GM23248 (cell line): Measurements from ENCODE around the gene ATP5ME. TPM values are rescaled to one million over a fixed set of nuclear protein-coding genes. Genes with fewer than 3 reads are reported as not detected.

ENCODE experiments used
- DNase-seq: peaks from one replicate; pipeline ENCODE4 v3.0.0-alpha.2; 2015
- H2AFZ ChIP-seq: fragments of 200-600 bp; sonication (generic); 2 replicates; pipeline ENCODE4 v1.6.1; 2016; ENCODE audit warnings: antibody characterized with exemption
- H3F3A ChIP-seq: fragments of 200-600 bp; sonication (generic); 2 replicates; pipeline ENCODE4 v1.6.1; 2016; ENCODE audit warnings: mild to moderate bottlenecking, antibody characterized with exemption, mixed run types; ENCODE audit not compliant: insufficient read depth
- H3K27ac ChIP-seq: fragments of 200-600 bp; sonication (generic); 2 replicates; pipeline ENCODE4 v1.5.1; 2016; ENCODE audit warnings: mild to moderate bottlenecking
- H3K27me3 ChIP-seq: fragments of 200-600 bp; sonication (generic); replicated peaks from 2 replicates; pipeline ENCODE4 v1.6.1; 2016; ENCODE audit warnings: mild to moderate bottlenecking; ENCODE audit not compliant: insufficient read depth
- H3K36me3 ChIP-seq: fragments of 200-600 bp; sonication (generic); 2 replicates; pipeline ENCODE4 v1.6.1; 2016; ENCODE audit warnings: low read depth, mild to moderate bottlenecking
- H3K4me1 ChIP-seq: fragments of 200-600 bp; sonication (generic); 2 replicates; pipeline ENCODE4 v1.6.1; 2016; ENCODE audit warnings: mild to moderate bottlenecking; ENCODE audit not compliant: insufficient read depth
- H3K4me2 ChIP-seq: fragments of 200-600 bp; sonication (generic); one replicate; pipeline ENCODE4 v1.6.1; 2016; ENCODE audit warnings: mild to moderate bottlenecking; ENCODE audit not compliant: unreplicated experiment
- H3K4me3 ChIP-seq: fragments of 200-600 bp; sonication (generic); 2 replicates; pipeline ENCODE4 v1.5.1; 2016; ENCODE audit warnings: mild to moderate bottlenecking
- H3K79me2 ChIP-seq: fragments of 200-600 bp; sonication (generic); 2 replicates; pipeline ENCODE4 v1.6.1; 2016; ENCODE audit warnings: mild to moderate bottlenecking; ENCODE audit not compliant: insufficient read depth
- H3K9ac ChIP-seq: fragments of 200-600 bp; sonication (generic); 2 replicates; pipeline ENCODE4 v1.6.1; 2016; ENCODE audit warnings: mild to moderate bottlenecking
- H3K9me2 ChIP-seq: fragments of 200-600 bp; sonication (generic); 2 replicates; pipeline ENCODE4 v1.6.1; 2016; ENCODE audit warnings: mixed run types, mild to moderate bottlenecking, moderate library complexity; ENCODE audit not compliant: insufficient read depth
- H3K9me3 ChIP-seq: fragments of 200-600 bp; sonication (generic); one replicate; pipeline ENCODE4 v1.6.1; 2017; ENCODE audit warnings: low read depth
- H4K20me1 ChIP-seq: fragments of 200-600 bp; sonication (generic); 2 replicates; pipeline ENCODE4 v1.6.0; 2016; ENCODE audit not compliant: insufficient read depth
- EZH2 ChIP-seq: fragments of 200-600 bp; sonication (generic); IDR thresholded peaks from 2 replicates; pipeline ENCODE4 v1.6.1; 2018; ENCODE audit warnings: antibody characterized with exemption, mild to moderate bottlenecking; ENCODE audit not compliant: insufficient read depth, poor library complexity, severe bottlenecking
- EZH2phosphoT487 ChIP-seq: fragments of 200-600 bp; sonication (generic); IDR thresholded peaks from 2 replicates; pipeline ENCODE4 v1.6.1; 2018; ENCODE audit warnings: antibody characterized with exemption, moderate library complexity, mild to moderate bottlenecking, low read depth; ENCODE audit not compliant: insufficient read depth
- WGBS, 2 experiments: methylation state at CpG; one replicate each; pipeline ENCODE4 v1.1.6; 2015 to 2017; ENCODE audit warnings: low lambda C conversion rate in 2 of 2, low coverage in 1 of 2; ENCODE audit errors: missing lambda C conversion rate in 2 of 2; 5-methylcytosine and 5-hydroxymethylcytosine counted together
- in situ Hi-C: fragments of 300-500 bp; cut with MboI; formaldehyde crosslinking; loops from 2 replicates; pipeline ENCODE4 v1.15.0; 2020
- polyA plus RNA-seq: library from polyadenylated mRNA; unstranded; fragments of >200 nt; fragmentation: Nextera tagmentation; extraction: Ambion mirVana; gene quantifications from 2 replicates; pipeline ENCODE4 v1.2.1, GENCODE V29; 2016
- total RNA-seq: library from RNA; depleted of rRNA; stranded (reverse); fragments of >200 nt; shearing (Covaris generic); gene quantifications from 2 replicates; pipeline ENCODE4 v1.2.3, GENCODE V29; 2014

Gene ATP5ME
- total and polyA plus RNA-seq, 2 experiments from 2014 or later: 26.3 to 478 TPM

- H3K9me2 ChIP-seq: no peaks in the 10 kb centered on the region
- WGBS, 2 experiments: 63 to 68% methylated on average over 26 to 29 of the region's 29 CpGs
- H2AFZ ChIP-seq: no peak overlapping the region
- no peaks in the 10 kb centered on the region for H3K4me1 ChIP-seq
- no peaks in the 10 kb centered on the region for H3K36me3 ChIP-seq
- H3K4me2 ChIP-seq: no peak overlapping the region
- H3K79me2 ChIP-seq: no peaks in the 10 kb centered on the region
- no peak overlapping the region for H3K9ac ChIP-seq
- in situ Hi-C loops: no loop called here
- no peak for TF ChIP-seq EZH2
- TF ChIP-seq EZH2phosphoT487: no peak
- H3F3A ChIP-seq: no peaks in the 10 kb centered on the region
- H3K4me3 ChIP-seq: no peak overlapping the region
- DNase-seq: no peak
- H3K9me3 ChIP-seq: no peaks in the 10 kb centered on the region
- no peaks in the 10 kb centered on the region for H3K27me3 ChIP-seq
- H4K20me1 ChIP-seq: no peaks in the 10 kb centered on the region
- no peak overlapping the region for H3K27ac ChIP-seq
Observed at GRCh38 chr4:653831-654502, 20.1 kb downstream of the ATP5ME start.

GRCh38 chr4:653080-653821, 20.8 kb downstream of the ATP5ME start:
- no peak overlapping the region for H3K4me2 ChIP-seq
- 63 to 68% methylated on average over 25 to 34 of the region's 35 CpGs for WGBS, 2 experiments
- H3K79me2 ChIP-seq: no peaks in the 10 kb centered on the region
- no peaks in the 10 kb centered on the region for H3K9me2 ChIP-seq
- no peaks in the 10 kb centered on the region for H3K9me3 ChIP-seq
- H3K27me3 ChIP-seq: no peaks in the 10 kb centered on the region
- H3K4me1 ChIP-seq: no peaks in the 10 kb centered on the region
- no peaks in the 10 kb centered on the region for H3K36me3 ChIP-seq
- no peak overlapping the region for H3K9ac ChIP-seq
- no peak for DNase-seq
- no peak overlapping the region for H2AFZ ChIP-seq
- in situ Hi-C loops: no loop called here
- no peak for TF ChIP-seq EZH2
- TF ChIP-seq EZH2phosphoT487: no peak
- H3K4me3 ChIP-seq: no peak overlapping the region
- H3K27ac ChIP-seq: no peak overlapping the region
- no peaks in the 10 kb centered on the region for H3F3A ChIP-seq
- H4K20me1 ChIP-seq: no peaks in the 10 kb centered on the region

DNA sequence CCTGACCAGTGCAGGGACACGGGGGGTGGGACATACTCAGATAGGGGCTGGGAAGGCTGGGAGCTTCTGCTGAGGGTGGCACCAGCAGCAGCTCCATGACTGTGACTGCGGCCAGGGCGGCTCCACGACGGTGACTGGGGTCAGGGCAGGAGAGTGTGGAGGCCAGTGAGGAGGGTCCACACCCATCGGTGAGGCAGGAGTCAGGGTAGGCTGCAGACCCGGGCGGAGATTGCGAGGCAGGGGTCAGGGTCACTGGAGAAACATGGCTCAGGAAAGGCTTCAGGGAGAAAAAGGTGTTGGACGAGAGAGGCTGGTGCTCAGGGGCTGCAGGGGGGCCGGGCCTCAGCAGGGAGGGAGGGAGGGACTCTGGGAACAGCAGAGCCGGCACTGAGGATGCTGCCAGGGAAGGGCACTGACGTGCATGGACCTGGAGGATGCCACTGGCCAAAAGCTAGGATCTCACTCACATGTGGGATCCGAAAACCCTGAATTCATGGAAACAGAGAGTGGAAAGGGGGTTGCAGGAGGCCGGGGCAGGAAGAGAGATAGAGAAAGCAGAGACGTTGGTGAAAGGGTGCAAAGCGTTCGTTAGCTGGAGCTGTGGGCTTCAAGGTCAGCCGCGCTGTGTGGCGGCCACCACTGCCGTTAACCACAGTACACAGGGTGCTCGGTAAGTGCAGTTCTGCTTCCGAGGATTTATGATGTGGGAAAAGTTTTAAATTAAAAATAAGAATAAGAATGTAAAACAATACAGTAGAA, 22.0 kb downstream of the ATP5ME start:
- no peaks in the 10 kb centered on the region for H3K36me3 ChIP-seq

DNA sequence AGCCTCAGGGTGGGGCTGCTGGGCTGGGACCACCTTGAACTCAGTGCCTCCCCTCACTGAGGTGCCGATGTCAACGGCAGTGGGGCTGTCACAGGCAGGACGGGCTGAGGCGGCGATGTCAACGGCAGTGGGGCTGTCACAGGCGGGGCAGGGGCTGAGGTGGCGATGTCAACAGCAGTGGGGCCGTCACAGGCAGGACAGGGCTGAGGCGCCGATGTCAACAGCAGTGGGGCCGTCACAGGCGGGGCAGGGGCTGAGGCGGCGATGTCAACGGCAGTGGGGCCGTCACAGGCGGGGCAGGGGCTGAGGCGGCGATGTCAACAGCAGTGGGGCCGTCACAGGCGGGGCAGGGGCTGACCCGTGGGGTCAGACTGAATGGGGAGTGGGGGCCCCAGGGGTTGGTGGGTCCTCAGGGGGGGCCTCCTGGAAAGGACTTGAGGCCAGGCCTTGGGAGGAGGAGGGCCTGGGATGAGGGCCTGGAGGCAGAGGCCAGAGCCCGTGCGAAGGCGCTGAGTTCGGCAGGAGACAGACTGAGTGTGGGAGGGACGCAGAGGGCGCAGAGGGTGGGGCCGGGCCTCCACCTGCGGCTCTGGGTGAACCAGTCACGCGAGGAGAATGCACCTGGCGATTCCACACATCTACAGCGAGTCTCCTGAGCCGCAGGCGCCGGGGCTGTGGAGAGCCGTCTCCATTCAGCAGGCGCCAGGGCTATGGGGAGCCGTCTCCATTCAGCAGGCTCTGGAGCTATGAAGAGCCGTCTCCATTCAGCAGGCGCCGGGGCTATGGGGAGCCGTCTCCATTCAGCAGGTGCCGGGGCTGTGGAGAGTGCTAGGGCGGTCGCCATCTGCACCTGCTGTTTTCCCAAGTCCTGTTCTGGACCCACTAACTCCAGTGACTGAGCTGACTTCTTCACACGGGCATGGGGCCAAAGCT, 22.9 kb downstream of the ATP5ME start:
- Histone ChIP-seq H2AFZ (no peak overlapping the region), H3K36me3 (no peaks in the 10 kb centered on the region), H3K79me2 (no peaks in the 10 kb centered on the region), H3K27me3 (no peaks in the 10 kb centered on the region), H3K9me2 (no peaks in the 10 kb centered on the region), H3K9ac (no peak overlapping the region), H3F3A (no peaks in the 10 kb centered on the region), H3K4me1 (no peaks in the 10 kb centered on the region), H3K9me3 (no peaks in the 10 kb centered on the region), H3K4me3 (no peak overlapping the region), H3K27ac (no peak overlapping the region), H3K4me2 (no peak overlapping the region), H4K20me1 (no peaks in the 10 kb centered on the region)
- 26 to 37% methylated on average over 17 to 44 of the region's 49 CpGs for WGBS, 2 experiments
- in situ Hi-C loops: no loop called here
- TF ChIP-seq EZH2phosphoT487: no peak
- no peak for DNase-seq

More for the DNA sequence above, 22.0 kb downstream of the ATP5ME start:
- no peak for DNase-seq
- no peak overlapping the region for H2AFZ ChIP-seq
- no peaks in the 10 kb centered on the region for H3K27me3 ChIP-seq
- H3K9me2 ChIP-seq: no peaks in the 10 kb centered on the region
- H3K9ac ChIP-seq: no peak overlapping the region
- H3F3A ChIP-seq: no peaks in the 10 kb centered on the region
- in situ Hi-C loops: no loop called here
- no peak for TF ChIP-seq EZH2
- TF ChIP-seq EZH2phosphoT487: no peak
- H3K79me2 ChIP-seq: no peaks in the 10 kb centered on the region
- H3K4me3 ChIP-seq: no peak overlapping the region
- no peaks in the 10 kb centered on the region for H3K4me1 ChIP-seq
- WGBS, 2 experiments: 43 to 45% methylated on average over 23 to 24 of the region's 24 CpGs
- H4K20me1 ChIP-seq: no peaks in the 10 kb centered on the region
- no peak overlapping the region for H3K27ac ChIP-seq
- no peaks in the 10 kb centered on the region for H3K9me3 ChIP-seq
- no peak overlapping the region for H3K4me2 ChIP-seq
